Cortex of kidney (tissue), 1 donor: ENCODE measurements around the gene SYTL2.
A peak's percentile ranks its signal among the peaks of the same experiment; 100 is the strongest.
"Not testable (repeated sequence)": the region's sequence is repeated elsewhere in the genome, so short reads cannot be mapped to it uniquely, and the experiment has no call there.

Experiments used
- DNase-seq: peaks from one replicate; lab custom pipeline; 2025; lab: John Stamatoyannopoulos, UW

Gene SYTL2

GRCh38 chr11:85682330-85683305 lies 128.3 kb downstream of the SYTL2 start:
- no peak for DNase-seq

GRCh38 chr11:85680897-85681296 lies 130.0 kb downstream of the SYTL2 start:
- DNase-seq, result no peak

- DNase-seq, result no peak
Observed at GRCh38 chr11:85679576-85679975, 131.4 kb downstream of the SYTL2 start.

GRCh38 chr11:85673393-85673792 lies 137.5 kb downstream of the SYTL2 start:
- DNase-seq, result no peak

GRCh38 chr11:85672105-85672902 lies 138.6 kb downstream of the SYTL2 start:
- DNase-seq, result no peak

- DNase-seq, result not testable (repeated sequence)
Observed at GRCh38 chr11:85670949-85671663, 139.8 kb downstream of the SYTL2 start.

- DNase-seq, result no peak
Observed at GRCh38 chr11:85668157-85668556, 142.8 kb downstream of the SYTL2 start.

- no peak for DNase-seq
Observed at GRCh38 chr11:85666687-85667086, 144.3 kb downstream of the SYTL2 start.

- DNase-seq, result no peak
Observed at GRCh38 chr11:85665733-85666132, 145.2 kb downstream of the SYTL2 start.

- peak; percentile 61 for DNase-seq
Observed at GRCh38 chr11:85664615-85665481, 146.1 kb downstream of the SYTL2 start, which contains the start of gene CREBZF. CREBZF (minus strand) TSS chr11:85665129; CDS start chr11:85664875, 254 bp downstream.

- DNase-seq, result no peak
Observed at GRCh38 chr11:85663753-85664614, 147.0 kb downstream of the SYTL2 start.

GRCh38 chr11:85663080-85663752 lies 147.7 kb downstream of the SYTL2 start:
- no peak for DNase-seq

- no peak for DNase-seq
Observed at GRCh38 chr11:85661972-85662664, 148.8 kb downstream of the SYTL2 start.

GRCh38 chr11:85658180-85658579 lies 152.8 kb downstream of the SYTL2 start:
- DNase-seq, result no peak

- DNase-seq, result no peak
Observed at GRCh38 chr11:85656777-85657176, 154.2 kb downstream of the SYTL2 start.

GRCh38 chr11:85654343-85654742 lies 156.6 kb downstream of the SYTL2 start:
- DNase-seq, result not testable (repeated sequence)

GRCh38 chr11:85652786-85653447 lies 158.0 kb downstream of the SYTL2 start:
- no peak for DNase-seq

- no peak for DNase-seq
Observed at GRCh38 chr11:85651118-85651517, 159.8 kb downstream of the SYTL2 start.
